GM12892 (cell line): Measurements from ENCODE around the gene SCUBE1.

Source experiments
- POLR2A ChIP-seq: IDR thresholded peaks from 2 replicates; pipeline ENCODE4 v1.6.1; 2011; ENCODE audit warnings: low read depth, low read length, control low read depth
- TAF1 ChIP-seq: IDR thresholded peaks from 2 replicates; pipeline ENCODE4 v1.6.1; 2011; ENCODE audit warnings: low read depth, mild to moderate bottlenecking, control low read depth, low read length, borderline replicate concordance

DNA sequence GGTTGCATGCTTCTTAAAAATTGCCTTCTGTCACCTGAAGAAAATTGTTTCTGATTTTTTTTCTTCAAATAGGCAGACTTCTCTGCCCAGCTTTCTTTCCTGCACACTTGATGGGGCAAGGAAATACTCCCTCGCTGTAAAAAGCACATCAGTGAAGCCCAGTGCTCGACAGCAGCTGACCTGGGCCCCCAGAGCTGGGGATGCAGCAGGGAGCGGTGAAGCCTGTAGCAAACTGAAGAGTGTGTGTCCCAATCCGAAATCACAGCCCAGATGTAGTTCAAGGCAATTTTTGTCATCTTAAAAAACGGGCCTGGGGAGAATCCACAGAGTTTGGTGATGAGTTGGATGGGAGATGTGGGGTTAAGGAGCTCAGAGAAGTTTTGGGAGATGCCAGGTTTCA, 41.7 kb upstream of the SCUBE1 start:
- TF ChIP-seq POLR2A (no peak), TAF1 (no peak)
